Measurements from ENCODE around the gene POC1B.

Gene POC1B

DNA sequence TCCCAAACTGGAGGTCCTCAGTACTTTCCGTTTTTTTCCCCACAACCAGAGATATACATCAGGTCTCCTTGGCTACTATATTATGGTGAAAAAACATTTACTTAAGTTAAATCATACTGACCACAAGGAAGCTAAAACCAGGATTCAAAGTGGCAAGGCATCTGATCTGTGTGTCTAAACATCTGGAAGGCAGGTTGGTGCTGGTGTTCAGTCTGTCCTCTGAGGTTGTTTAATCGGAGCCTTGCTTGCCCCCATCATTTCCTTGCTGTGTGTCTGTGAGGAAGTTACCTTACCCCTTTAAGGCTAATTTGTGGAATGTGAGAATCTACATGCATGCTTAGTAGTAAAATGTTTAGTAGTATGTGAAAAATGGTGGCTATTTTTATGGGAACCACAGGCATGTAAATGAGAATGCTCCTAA, 76.9 kb downstream of the POC1B start:
- H3K4me1 ChIP-seq (ENCODE audit: control insufficient read depth in 1 of 2, insufficient read depth in 1 of 2, low read depth in 1 of 2, low read length in 1 of 2), result peaks cover 24 to 25% of the 10 kb centered on the region in 2 experiments
- H3K27ac ChIP-seq, result no peak overlapping the region
- no peaks in the 10 kb centered on the region for H3K36me3 ChIP-seq
- no peak overlapping the region for H3K4me3 ChIP-seq (ENCODE audit: low read depth in 1 of 2, low read length in 1 of 2)
- H3K27me3 ChIP-seq, result no peaks in the 10 kb centered on the region
- no peaks in the 10 kb centered on the region for H3K9me3 ChIP-seq
- TF ChIP-seq, protein P1, sequence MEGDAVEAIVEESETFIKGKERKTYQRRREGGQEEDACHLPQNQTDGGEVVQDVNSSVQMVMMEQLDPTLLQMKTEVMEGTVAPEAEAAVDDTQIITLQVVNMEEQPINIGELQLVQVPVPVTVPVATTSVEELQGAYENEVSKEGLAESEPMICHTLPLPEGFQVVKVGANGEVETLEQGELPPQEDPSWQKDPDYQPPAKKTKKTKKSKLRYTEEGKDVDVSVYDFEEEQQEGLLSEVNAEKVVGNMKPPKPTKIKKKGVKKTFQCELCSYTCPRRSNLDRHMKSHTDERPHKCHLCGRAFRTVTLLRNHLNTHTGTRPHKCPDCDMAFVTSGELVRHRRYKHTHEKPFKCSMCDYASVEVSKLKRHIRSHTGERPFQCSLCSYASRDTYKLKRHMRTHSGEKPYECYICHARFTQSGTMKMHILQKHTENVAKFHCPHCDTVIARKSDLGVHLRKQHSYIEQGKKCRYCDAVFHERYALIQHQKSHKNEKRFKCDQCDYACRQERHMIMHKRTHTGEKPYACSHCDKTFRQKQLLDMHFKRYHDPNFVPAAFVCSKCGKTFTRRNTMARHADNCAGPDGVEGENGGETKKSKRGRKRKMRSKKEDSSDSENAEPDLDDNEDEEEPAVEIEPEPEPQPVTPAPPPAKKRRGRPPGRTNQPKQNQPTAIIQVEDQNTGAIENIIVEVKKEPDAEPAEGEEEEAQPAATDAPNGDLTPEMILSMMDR (IDR thresholded peaks at IDR 0.05), result no peak

DNA sequence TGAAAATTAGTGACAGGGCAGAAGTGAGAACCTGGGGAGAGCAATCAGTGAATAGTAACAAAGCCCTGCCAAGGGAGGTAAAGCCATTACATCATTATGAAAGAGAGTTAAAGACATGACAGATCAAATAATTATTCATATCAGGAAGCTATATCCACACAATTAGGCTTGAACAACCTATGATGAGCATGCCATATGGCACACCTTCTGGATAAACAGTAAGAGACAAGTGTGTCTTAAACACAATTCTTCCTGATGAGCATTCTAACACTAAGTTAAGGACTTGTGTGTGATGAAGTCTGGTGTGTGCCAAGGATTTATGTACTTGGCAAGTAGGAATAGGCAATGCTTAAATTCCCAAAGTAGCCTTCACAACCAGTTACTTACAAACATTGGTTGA, 77.3 kb downstream of the POC1B start:
- H3K9me3 ChIP-seq, result no peaks in the 10 kb centered on the region
- no peak overlapping the region for H3K4me3 ChIP-seq (ENCODE audit: low read depth in 1 of 2, low read length in 1 of 2)
- no peaks in the 10 kb centered on the region for H3K27me3 ChIP-seq
- no peak overlapping the region for H3K27ac ChIP-seq
- H3K36me3 ChIP-seq, result no peaks in the 10 kb centered on the region
- H3K4me1 ChIP-seq (ENCODE audit: control insufficient read depth in 1 of 2, insufficient read depth in 1 of 2, low read depth in 1 of 2, low read length in 1 of 2), result peaks cover 20 to 21% of the 10 kb centered on the region in 2 experiments
- TF ChIP-seq, protein P1 (IDR thresholded peaks at IDR 0.05), result no peak

DNA sequence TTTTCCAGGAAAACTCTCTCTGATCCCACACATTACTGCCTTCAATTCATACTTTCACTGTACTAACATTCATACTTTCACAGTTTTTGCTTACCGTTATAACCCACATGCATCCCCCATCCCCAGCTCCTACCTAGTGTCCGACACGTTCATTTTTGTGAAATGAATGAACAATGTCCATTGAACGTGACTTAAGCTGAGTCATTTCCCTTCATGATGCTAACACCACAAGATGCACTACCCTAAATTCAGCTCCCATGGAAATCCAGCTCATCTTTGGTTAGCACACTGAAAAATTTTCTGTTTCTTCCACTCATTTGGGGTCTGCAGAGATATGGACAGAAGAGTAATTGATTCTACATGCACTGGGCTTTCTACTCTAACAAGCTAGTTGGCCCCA, 85.9 kb downstream of the POC1B start:
- H3K27ac ChIP-seq, result peak overlapping the region; percentile 42
- H3K4me3 ChIP-seq (ENCODE audit: low read depth in 1 of 2, low read length in 1 of 2), result no peak overlapping the region
- H3K4me1 ChIP-seq (ENCODE audit: control insufficient read depth in 1 of 2, insufficient read depth in 1 of 2, low read depth in 1 of 2, low read length in 1 of 2), result peaks cover 28 to 35% of the 10 kb centered on the region in 2 experiments
- TF ChIP-seq, protein P1 (IDR thresholded peaks at IDR 0.05), result no peak
- no peaks in the 10 kb centered on the region for H3K9me3 ChIP-seq
- H3K27me3 ChIP-seq, result no peaks in the 10 kb centered on the region
- no peaks in the 10 kb centered on the region for H3K36me3 ChIP-seq

DNA sequence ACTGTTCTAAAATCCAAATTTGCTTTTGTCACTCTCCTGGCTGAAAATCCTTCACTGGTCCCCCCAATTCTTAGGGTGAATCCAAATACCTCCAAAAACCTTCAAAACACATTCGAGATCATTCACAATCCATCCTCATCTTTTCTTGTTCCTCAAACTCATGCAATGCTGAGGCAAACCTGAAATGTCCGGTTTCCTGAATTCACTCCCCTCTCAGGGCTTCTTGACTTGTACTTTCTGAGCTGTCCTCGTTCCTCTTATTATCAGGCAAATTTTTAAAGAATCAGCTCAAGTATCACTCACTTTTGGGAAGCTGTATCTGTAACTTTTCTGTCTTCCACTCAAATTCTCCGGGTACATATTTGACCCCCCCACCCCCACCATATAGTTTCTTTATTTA, 88.6 kb downstream of the POC1B start:
- Histone ChIP-seq H3K4me1 (ENCODE audit: control insufficient read depth in 1 of 2, insufficient read depth in 1 of 2, low read depth in 1 of 2, low read length in 1 of 2) (peaks cover 28 to 35% of the 10 kb centered on the region in 2 experiments), H3K4me3 (ENCODE audit: low read depth in 1 of 2, low read length in 1 of 2) (peak overlapping the region in 1 of 2 experiments; percentile 29), H3K9me3 (no peaks in the 10 kb centered on the region), H3K27me3 (no peaks in the 10 kb centered on the region), H3K27ac (peak overlapping the region; percentile 87), H3K36me3 (no peaks in the 10 kb centered on the region)
- TF ChIP-seq, protein P1 (IDR thresholded peaks at IDR 0.05), result no peak

DNA sequence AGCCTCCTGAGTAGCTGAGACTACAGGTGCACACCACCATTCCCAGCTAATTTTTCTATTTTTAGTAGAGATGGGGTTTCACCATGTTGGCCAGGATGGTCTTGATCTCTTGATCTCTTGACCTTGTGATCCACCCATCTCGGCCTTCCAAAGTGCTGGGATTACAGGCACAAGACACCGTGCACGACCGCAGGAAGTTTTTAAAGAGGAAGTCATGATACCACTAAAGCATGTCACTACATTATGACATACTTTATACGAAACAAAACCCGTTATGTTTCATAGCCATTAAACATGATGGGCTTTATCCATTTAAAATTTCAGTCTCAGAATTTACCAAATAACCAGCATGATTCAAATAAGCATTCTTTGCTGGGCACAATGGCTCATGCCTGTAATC, 89.8 kb downstream of the POC1B start:
- Histone ChIP-seq H3K27ac (peak overlapping the region; percentile 87), H3K4me1 (ENCODE audit: control insufficient read depth in 1 of 2, insufficient read depth in 1 of 2, low read depth in 1 of 2, low read length in 1 of 2) (peaks cover 28 to 35% of the 10 kb centered on the region in 2 experiments), H3K9me3 (no peaks in the 10 kb centered on the region), H3K36me3 (no peaks in the 10 kb centered on the region), H3K4me3 (ENCODE audit: low read depth in 1 of 2, low read length in 1 of 2) (peak overlapping the region; percentile 23 to 28), H3K27me3 (no peaks in the 10 kb centered on the region)
- TF ChIP-seq, protein P1 (IDR thresholded peaks at IDR 0.05), result no peak

DNA sequence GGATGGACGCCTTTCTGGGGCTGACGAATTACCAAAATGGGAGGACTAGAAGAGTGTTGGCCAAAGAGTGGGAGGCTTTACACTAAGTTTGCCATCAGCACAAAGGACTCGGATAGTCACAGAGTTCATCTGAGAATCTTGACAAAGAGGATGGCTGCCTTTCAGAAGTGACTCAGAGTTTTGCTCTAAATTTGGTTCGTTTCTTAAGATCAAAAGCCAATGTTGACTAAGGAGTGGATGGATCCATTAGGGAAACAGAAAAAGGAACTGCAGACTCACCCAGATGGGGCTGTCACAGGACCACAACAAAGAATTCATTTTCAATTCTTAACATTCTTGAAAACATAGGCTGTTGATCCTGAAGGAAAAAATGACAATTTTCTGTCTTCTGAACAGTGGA, 92.2 kb downstream of the POC1B start:
- no peak overlapping the region for H3K4me3 ChIP-seq (ENCODE audit: low read depth in 1 of 2, low read length in 1 of 2)
- no peaks in the 10 kb centered on the region for H3K27me3 ChIP-seq
- TF ChIP-seq, protein P1 (IDR thresholded peaks at IDR 0.05), result no peak
- H3K9me3 ChIP-seq, result no peaks in the 10 kb centered on the region
- H3K27ac ChIP-seq, result no peak overlapping the region
- no peaks in the 10 kb centered on the region for H3K36me3 ChIP-seq
- H3K4me1 ChIP-seq (ENCODE audit: control insufficient read depth in 1 of 2, insufficient read depth in 1 of 2, low read depth in 1 of 2, low read length in 1 of 2), result peaks cover 25 to 31% of the 10 kb centered on the region in 2 experiments
